SK-N-MC (cell line): ENCODE results near the gene NTRK2.

ENCODE experiments used
- DNase-seq: peaks from one replicate; pipeline ENCODE4 v3.0.0-alpha.2; 2011; ENCODE audit warnings: low read depth, low spot score
- H3K27ac ChIP-seq: fragments of 200-600 bp; sonication (generic); 2 replicates; pipeline ENCODE4 v1.5.1; 2016; ENCODE audit warnings: mixed run types
- H3K36me3 ChIP-seq: fragments of 200-600 bp; sonication (generic); 2 replicates; pipeline ENCODE4 v1.6.1; 2017; ENCODE audit warnings: antibody characterized with exemption, low read length, mixed read lengths; ENCODE audit not compliant: insufficient read depth
- H3K4me3 ChIP-seq: fragments of 200-600 bp; sonication (generic); 2 replicates; pipeline ENCODE4 v1.5.1; 2016
- H3K9ac ChIP-seq: fragments of 200-600 bp; sonication (generic); 2 replicates; pipeline ENCODE4 v1.8.0; 2017; ENCODE audit warnings: mixed run types, mixed read lengths; ENCODE audit not compliant: insufficient read length
- H3K9me3 ChIP-seq: fragments of 200-600 bp; sonication (generic); 2 replicates; pipeline ENCODE4 v1.6.1; 2017; ENCODE audit warnings: low read depth, mild to moderate bottlenecking, antibody characterized with exemption, low read length, moderate library complexity, mixed read lengths
- EZH2 ChIP-seq: fragments of 200-600 bp; sonication (generic); IDR thresholded peaks from one replicate; pipeline ENCODE4 v1.6.1; 2017; ENCODE audit warnings: antibody characterized with exemption
- FOXP2 ChIP-seq: optimal IDR thresholded peaks from 2 replicates; pipeline ENCODE3; 2011; ENCODE audit warnings: mild to moderate bottlenecking, moderate library complexity; ENCODE audit not compliant: insufficient read depth; ENCODE audit errors: extremely low read length, control extremely low read depth
- POLR2AphosphoS5 ChIP-seq: IDR thresholded peaks from 2 replicates; pipeline ENCODE4 v1.6.1; 2012; ENCODE audit warnings: mild to moderate bottlenecking, low read depth, low read length, borderline replicate concordance

Gene NTRK2

DNA sequence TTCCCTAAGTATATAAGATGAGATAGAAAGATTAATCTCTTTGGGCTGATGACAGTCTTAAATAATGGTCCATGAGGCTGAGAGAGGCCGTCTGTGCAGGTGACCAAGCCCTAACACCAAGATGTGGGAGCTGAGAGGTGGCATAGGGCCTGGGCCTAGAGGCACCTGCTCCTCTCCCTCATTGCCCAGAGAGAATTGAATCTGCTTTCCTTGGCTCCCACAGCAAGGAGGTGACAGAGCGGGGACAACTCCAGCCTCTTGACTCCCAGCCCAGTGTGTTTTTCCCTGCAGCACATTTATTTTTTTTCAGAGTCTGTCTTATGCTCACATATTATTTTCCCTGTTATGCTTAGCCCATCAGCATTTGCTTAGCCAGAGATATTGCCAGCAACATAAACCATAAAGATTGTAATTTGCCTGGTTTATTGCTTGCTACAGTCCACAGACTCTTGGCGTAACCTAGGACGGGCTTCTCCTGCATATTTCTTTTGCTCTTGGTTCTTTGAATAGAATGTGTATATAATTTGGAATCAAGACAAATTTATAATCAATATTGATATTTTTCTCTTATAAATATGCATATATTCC, 105.6 kb downstream of the NTRK2 start:
- no peak overlapping the region for H3K4me3 ChIP-seq
- no peak overlapping the region for H3K9ac ChIP-seq
- no peak for TF ChIP-seq POLR2AphosphoS5
- no peak for TF ChIP-seq EZH2
- TF ChIP-seq FOXP2: no peak
- H3K9me3 ChIP-seq: no peaks in the 10 kb centered on the region
- no peaks in the 10 kb centered on the region for H3K36me3 ChIP-seq
- no peak for DNase-seq
- no peak overlapping the region for H3K27ac ChIP-seq

DNA sequence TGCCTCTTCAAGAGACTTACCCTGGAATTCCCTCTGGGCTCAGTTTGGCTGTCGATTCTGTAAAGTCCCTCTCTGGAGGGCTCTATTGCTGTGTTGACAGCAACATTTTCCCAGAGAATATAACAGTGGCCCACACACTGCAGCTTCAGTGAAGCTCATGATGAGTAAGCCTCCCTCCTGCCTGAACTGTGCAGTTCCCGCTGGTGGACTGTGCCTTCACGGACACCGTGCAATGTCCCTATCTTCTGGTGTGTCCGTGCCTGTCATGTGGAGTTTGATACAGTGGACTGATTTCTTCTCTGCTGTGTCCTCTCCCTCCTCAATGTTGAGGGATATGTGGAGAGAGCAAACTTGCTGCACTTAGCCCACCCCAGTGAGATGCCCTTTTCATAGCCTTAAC, 109.0 kb downstream of the NTRK2 start:
- H3K36me3 ChIP-seq: no peaks in the 10 kb centered on the region
- no peak overlapping the region for H3K27ac ChIP-seq
- H3K9me3 ChIP-seq: no peaks in the 10 kb centered on the region
- DNase-seq: no peak
- no peak overlapping the region for H3K4me3 ChIP-seq
- no peak overlapping the region for H3K9ac ChIP-seq
- no peak for TF ChIP-seq EZH2
- no peak for TF ChIP-seq FOXP2
- no peak for TF ChIP-seq POLR2AphosphoS5

DNA sequence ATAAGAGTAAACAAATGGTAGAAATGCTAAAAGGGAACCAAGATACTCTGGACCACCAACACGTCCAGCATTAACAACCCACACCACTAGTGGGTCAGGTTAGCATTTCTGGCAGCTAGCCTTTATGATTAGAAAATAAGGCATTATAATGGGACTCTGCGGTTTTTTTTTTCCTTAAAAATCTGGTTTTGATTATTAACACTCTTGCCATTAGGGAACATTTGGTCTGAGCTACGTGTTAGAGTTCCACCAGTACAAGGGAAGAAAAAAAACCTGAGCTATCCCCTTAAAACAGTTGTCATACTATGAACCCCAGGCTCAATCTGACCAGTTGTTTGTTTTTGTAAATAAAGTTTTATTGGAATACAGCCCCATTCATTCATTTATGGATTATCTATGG, 110.4 kb downstream of the NTRK2 start:
- Histone ChIP-seq H3K4me3 (no peak overlapping the region), H3K36me3 (no peaks in the 10 kb centered on the region), H3K9me3 (no peaks in the 10 kb centered on the region), H3K27ac (no peak overlapping the region), H3K9ac (no peak overlapping the region)
- TF ChIP-seq EZH2 (no peak), FOXP2 (no peak), POLR2AphosphoS5 (no peak)
- no peak for DNase-seq

DNA sequence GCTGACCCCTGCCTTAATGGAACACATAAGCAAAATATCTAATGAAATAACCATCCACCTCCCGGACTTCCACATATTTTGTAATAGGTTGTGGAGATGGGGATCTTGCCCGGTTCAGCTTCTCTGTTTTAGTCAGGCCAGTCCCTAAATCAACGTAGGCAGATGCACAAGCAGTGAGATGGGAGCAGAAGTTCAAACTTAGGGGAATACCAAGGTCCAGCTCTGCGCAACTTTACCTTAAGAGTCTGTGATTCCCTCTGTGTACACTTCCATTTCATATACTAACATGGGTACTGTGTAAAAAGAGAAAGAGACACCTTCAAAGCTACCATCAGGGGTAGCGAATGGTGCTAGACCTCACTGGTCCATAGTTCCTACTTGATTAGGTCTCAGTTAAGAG, 110.9 kb downstream of the NTRK2 start:
- no peak overlapping the region for H3K9ac ChIP-seq
- no peak overlapping the region for H3K27ac ChIP-seq
- no peak overlapping the region for H3K4me3 ChIP-seq
- TF ChIP-seq EZH2: no peak
- no peak for TF ChIP-seq FOXP2
- TF ChIP-seq POLR2AphosphoS5: no peak
- H3K9me3 ChIP-seq: no peaks in the 10 kb centered on the region
- no peak for DNase-seq
- H3K36me3 ChIP-seq: no peaks in the 10 kb centered on the region

DNA sequence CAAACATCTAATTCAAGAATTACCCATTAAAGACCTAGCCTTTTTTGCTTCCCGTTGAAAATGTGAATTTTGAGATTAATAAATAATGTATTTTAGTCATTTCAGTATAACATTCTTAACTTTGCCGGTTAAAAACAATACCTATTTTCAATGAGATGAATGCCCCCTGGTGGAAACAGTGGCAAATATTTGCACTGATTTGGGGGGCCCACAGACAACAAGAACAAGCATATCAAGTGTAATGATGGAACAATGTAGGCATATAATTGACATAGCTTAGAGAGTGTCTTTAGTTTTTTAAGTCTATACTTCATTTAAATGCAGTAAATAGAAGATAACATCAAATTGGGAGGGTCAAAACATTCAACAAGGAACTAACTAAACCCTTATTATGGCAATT, 111.9 kb downstream of the NTRK2 start:
- H3K9me3 ChIP-seq: no peaks in the 10 kb centered on the region
- H3K36me3 ChIP-seq: no peaks in the 10 kb centered on the region
- no peak for DNase-seq
- TF ChIP-seq FOXP2 (no peak), EZH2 (no peak), POLR2AphosphoS5 (no peak)
- H3K27ac ChIP-seq: no peak overlapping the region
- H3K4me3 ChIP-seq: no peak overlapping the region
- H3K9ac ChIP-seq: no peak overlapping the region

DNA sequence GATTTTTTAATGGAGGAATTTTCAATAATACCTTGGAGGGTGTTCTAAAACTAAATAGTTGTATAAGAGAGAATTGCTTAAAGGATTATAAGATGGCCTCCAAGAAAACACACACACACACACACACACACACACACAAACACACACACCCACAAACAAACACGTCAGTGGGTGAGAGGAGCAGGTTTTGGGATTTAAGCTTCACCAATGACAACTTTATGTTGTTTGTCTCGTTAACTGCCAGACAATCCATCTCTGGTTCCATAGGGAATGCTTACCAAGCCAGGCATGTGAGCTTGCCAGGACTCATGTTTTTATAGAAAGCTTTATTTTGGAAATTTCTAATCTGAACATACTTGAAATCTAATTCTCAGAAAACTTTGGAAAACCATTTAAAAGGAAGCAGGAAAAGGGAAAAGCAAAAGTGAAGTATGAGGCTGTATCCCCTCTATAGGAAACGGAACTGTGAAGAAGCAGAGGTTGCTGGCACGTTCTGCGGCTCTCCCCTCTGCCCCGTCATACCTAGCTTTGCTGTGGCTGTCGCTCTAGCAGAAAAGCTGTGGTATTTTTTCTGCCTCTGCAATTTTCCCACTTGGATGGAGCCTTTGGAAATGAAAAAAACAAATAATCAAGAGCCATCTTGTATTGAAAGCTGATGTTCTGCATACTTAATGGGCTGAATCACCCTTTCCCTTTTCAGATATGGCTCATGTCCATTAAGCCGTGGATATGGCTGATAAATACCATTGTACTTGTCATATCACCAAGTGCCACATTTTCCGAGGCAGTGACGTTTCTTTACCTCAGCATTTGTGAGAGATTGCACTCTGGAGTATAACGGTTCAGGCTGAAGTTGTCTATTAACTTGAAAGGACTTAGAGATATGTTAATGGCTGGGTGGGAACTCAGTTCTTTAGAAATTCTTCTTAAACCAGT, 112.7 kb downstream of the NTRK2 start:
- Histone ChIP-seq H3K27ac (no peak overlapping the region), H3K9ac (no peak overlapping the region), H3K4me3 (no peak overlapping the region), H3K9me3 (no peaks in the 10 kb centered on the region), H3K36me3 (no peaks in the 10 kb centered on the region)
- DNase-seq: no peak
- no peak for TF ChIP-seq POLR2AphosphoS5
- no peak for TF ChIP-seq EZH2
- TF ChIP-seq FOXP2: no peak

DNA sequence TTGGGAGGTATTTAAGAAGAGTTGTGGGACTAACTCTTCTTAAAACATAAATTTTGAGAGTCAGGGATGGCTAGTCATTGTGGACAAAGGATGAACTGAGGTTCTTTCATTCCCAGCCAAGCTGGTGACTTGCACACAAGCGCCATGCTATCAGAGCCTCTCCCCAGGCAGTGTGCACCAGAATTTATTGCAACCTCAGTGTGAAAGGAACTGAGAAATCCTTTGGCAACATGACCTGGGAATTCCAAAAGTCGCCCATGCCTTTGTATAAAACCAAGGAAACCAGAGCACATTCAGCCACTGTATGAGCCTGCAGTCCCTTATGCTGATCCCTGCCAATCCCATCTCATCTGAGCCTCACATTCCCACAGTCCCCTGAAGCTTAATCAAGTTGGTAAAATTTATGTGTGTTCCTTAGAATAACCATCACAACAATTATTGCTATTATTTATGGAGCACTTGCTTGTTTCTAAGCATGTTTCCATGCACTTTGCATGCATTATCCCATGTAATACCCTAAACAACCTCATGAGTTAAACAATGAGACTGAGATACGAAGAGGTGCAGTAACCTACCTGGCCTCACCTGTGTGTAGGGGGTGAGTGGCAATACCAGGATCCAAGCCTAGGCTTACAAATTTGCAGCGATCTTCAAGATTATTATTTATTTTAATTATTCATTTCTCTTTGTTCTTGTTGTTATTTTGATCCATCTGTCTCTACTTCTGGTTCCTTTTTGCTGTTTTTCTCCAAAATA, 116.4 kb downstream of the NTRK2 start:
- H3K4me3 ChIP-seq: no peak overlapping the region
- no peak for DNase-seq
- TF ChIP-seq FOXP2 (no peak), POLR2AphosphoS5 (no peak), EZH2 (no peak)

DNA sequence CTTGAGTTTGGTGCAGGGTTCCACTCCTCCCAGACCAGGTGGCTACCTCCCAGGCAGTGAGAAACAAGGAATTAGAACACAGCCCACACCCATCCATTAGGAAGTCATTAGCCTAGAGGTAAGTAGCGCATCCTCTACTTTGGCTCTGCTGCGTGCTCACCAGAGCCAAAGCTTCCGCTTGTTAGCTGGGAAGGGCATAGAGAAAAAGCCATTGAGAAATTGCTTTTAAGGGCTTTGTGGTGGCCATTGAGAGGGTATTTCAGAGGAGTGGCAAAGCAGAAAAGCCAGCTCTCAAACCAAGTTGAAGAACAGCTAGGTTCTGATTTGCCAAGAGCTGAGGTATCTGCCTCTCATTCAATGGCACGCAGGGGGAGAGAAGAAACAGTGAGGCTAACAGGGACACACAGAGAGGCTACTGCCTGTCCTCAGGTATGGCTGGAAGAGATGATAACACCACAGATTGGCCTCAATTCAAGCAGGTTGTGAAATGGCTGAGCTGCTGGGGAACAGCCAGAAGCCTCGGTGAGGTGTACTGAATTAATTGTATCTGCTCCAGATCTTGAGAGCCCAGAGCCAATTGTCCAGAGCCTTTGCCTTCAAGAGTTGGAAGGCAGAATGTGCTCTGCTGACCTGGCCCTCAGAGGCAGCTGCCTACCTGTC, 119.4 kb downstream of the NTRK2 start:
- H3K9ac ChIP-seq: no peak overlapping the region
- no peak overlapping the region for H3K27ac ChIP-seq
- no peaks in the 10 kb centered on the region for H3K9me3 ChIP-seq
- no peak for DNase-seq
- no peaks in the 10 kb centered on the region for H3K36me3 ChIP-seq
- no peak for TF ChIP-seq POLR2AphosphoS5
- TF ChIP-seq FOXP2: no peak
- TF ChIP-seq EZH2: no peak
- no peak overlapping the region for H3K4me3 ChIP-seq

More for the DNA sequence above, 116.4 kb downstream of the NTRK2 start:
- Histone ChIP-seq H3K36me3 (no peaks in the 10 kb centered on the region), H3K9ac (no peak overlapping the region), H3K9me3 (no peaks in the 10 kb centered on the region), H3K27ac (no peak overlapping the region)
